ENCODE data around the gene CRADD. TPM values are rescaled to one million over a fixed set of nuclear protein-coding genes. Genes with fewer than 3 reads are reported as not detected.
A peak's percentile ranks its signal among the peaks of the same experiment; 100 is the strongest.

Gene CRADD
- total and polyA plus RNA-seq, 2 of the 4 experiments (the other 2 are of a cell fraction): 11.1 to 14.0 TPM

DNA sequence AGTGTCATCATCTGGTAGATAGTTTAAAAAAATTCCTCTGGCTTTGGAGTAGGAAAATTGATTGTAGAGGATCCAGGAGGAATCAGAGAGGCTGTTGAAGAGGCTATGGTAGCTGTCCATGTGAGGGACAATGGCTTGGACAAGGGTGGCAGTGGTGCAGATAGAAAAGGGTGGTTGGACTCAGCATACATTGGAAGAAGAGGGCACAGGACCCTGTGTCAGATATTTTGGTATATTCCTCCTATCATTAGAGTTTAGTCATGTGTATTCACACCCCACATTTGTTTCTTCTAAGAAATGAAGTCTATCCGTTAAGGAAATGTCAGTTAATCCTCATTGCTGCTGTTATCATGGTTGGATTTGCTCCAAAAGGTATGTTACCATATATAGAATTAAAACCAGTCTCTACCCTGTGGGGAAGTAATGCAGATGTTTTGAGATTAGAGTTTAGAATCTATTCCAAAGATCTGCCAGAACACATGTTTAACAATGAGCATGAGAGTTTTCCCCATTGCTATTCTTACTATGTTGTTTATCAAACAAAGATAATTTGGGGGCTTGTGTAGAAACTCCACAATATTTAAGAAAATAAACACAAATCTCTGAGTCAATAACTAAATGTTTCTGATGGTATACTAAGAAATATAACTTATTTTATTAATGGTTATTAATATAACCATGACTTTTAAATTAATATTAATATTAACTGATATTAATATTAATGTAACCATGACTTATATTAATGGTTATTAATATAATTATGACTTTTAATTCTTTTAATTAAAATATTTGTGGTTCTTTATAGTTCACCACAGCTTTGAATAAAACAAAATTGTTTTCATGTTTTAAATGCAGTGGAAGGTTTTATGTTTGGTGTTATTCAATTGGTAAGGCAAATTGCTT, 80.9 kb downstream of the CRADD start:
- H3K9me1 ChIP-seq (ENCODE audit: insufficient read depth, low read length): peaks cover 10% of the 10 kb centered on the region
- H3K4me1 ChIP-seq (ENCODE audit: control insufficient read depth, insufficient read depth, low read length): peaks cover 11% of the 10 kb centered on the region
- peaks cover 9 to 17% of the 10 kb centered on the region in 2 experiments; a peak in 3 of 4 replicates for H3K79me1 ChIP-seq (ENCODE audit: low read depth in 1 of 2, low read length in 2 of 2)
- intact Hi-C loops (cut with micrococcal nuclease): no loop called here
- H3K4ac ChIP-seq (ENCODE audit: low read depth, low read length): peak overlapping the region; percentile 60; the same call in 1 of the 2 replicates
- H2BK15ac ChIP-seq (ENCODE audit: low read depth, low read length): peak overlapping the region; percentile 50; the same call in 1 of the 3 replicates
- no peak overlapping the region for H3K27ac ChIP-seq (ENCODE audit: insufficient read depth, low read length)
- no peak overlapping the region for H2AFZ ChIP-seq (replicated peaks; ENCODE audit: low read length, poor library complexity)
- no peak overlapping the region; the same call in 1 of the 2 replicates for H3K14ac ChIP-seq (replicated peaks; ENCODE audit: low read depth, low read length)
- H2BK20ac ChIP-seq (ENCODE audit: low read depth, low read length): peak overlapping the region; percentile 29; the same call in 1 of the 2 replicates
- no peak overlapping the region for H3K4me2 ChIP-seq (ENCODE audit: low read depth, low read length)
- DNase-seq: no peak
- dilution Hi-C loops (cut with HindIII; ENCODE audit: low sequenced_read_pairs, unreplicated experiment): no loop called here
- no peak for ATAC-seq (ENCODE audit: low read depth)
- no peak overlapping the region for H2BK120ac ChIP-seq (ENCODE audit: low read depth, low read length)
- H3K9me3 ChIP-seq (ENCODE audit: control insufficient read depth, insufficient read depth, low read length): peaks cover 6% of the 10 kb centered on the region
- H4K91ac ChIP-seq (ENCODE audit: insufficient read depth, low read depth, low read length): no peak overlapping the region
- BruUV-seq (replicated peaks): no TSS peak
- no peak overlapping the region for H2BK5ac ChIP-seq (ENCODE audit: low read depth, low read length, poor library complexity, severe bottlenecking)
- no peak overlapping the region for H3K4me3 ChIP-seq (ENCODE audit: insufficient read depth, low read depth, low read length)
- no peak overlapping the region for H2AK9ac ChIP-seq (replicated peaks; ENCODE audit: low read depth, low read length, poor library complexity)
- ChIA-PET POLR2A (ENCODE audit: unreplicated experiment) (no interaction called here), CTCF (interaction anchor here (1.0 to 1.5 kb wide), 2 partner anchors 10 to 255 kb away, joined by 3 read pairs; no protein-coding TSS in a partner anchor)
- H3K56ac ChIP-seq (ENCODE audit: extremely low read depth, insufficient read depth, low read length): no peak overlapping the region
- H4K5ac ChIP-seq (ENCODE audit: low read depth, low read length): no peak overlapping the region
- no peaks in the 10 kb centered on the region for H3K36me3 ChIP-seq (ENCODE audit: control insufficient read depth, insufficient read depth, low read length)
- no peak overlapping the region for H2AK5ac ChIP-seq (ENCODE audit: low read depth, low read length)
- no peak overlapping the region for H3K9ac ChIP-seq (ENCODE audit: low read depth, low read length)
- H4K20me1 ChIP-seq (ENCODE audit: insufficient read depth, low read length): no peaks in the 10 kb centered on the region
- TF ChIP-seq BHLHE40 (IDR thresholded peaks at IDR 0.05; ENCODE audit: low read depth, low read length) (no peak), USF2 (IDR thresholded peaks at IDR 0.05; ENCODE audit: low read depth, low read length) (no peak), RAD21 (IDR thresholded peaks at IDR 0.05; ENCODE audit: low read length) (no peak), CHD1 (IDR thresholded peaks at IDR 0.05; ENCODE audit: low read depth, low read length) (no peak), MXI1 (IDR thresholded peaks at IDR 0.05; ENCODE audit: borderline replicate concordance, low read depth, low read length) (no peak), CEBPB (IDR thresholded peaks at IDR 0.05; ENCODE audit: low read depth, low read length) (no peak), MAZ (IDR thresholded peaks at IDR 0.05; ENCODE audit: borderline replicate concordance, low read depth, low read length) (no peak), RCOR1 (IDR thresholded peaks at IDR 0.05; ENCODE audit: insufficient replicate concordance, low read length) (no peak), MAFK (IDR thresholded peaks at IDR 0.05; ENCODE audit: low read depth, low read length) (no peak), SMC3 (IDR thresholded peaks at IDR 0.05; ENCODE audit: low read depth, low read length) (no peak), NFE2L2 (IDR thresholded peaks at IDR 0.05; ENCODE audit: low read depth, low read length) (no peak)
- TF ChIP-seq, protein P1, sequence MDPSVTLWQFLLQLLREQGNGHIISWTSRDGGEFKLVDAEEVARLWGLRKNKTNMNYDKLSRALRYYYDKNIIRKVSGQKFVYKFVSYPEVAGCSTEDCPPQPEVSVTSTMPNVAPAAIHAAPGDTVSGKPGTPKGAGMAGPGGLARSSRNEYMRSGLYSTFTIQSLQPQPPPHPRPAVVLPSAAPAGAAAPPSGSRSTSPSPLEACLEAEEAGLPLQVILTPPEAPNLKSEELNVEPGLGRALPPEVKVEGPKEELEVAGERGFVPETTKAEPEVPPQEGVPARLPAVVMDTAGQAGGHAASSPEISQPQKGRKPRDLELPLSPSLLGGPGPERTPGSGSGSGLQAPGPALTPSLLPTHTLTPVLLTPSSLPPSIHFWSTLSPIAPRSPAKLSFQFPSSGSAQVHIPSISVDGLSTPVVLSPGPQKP (IDR thresholded peaks at IDR 0.05; ENCODE audit: borderline replicate concordance, low read depth, low read length): no peak
- TF ChIP-seq, protein P2, sequence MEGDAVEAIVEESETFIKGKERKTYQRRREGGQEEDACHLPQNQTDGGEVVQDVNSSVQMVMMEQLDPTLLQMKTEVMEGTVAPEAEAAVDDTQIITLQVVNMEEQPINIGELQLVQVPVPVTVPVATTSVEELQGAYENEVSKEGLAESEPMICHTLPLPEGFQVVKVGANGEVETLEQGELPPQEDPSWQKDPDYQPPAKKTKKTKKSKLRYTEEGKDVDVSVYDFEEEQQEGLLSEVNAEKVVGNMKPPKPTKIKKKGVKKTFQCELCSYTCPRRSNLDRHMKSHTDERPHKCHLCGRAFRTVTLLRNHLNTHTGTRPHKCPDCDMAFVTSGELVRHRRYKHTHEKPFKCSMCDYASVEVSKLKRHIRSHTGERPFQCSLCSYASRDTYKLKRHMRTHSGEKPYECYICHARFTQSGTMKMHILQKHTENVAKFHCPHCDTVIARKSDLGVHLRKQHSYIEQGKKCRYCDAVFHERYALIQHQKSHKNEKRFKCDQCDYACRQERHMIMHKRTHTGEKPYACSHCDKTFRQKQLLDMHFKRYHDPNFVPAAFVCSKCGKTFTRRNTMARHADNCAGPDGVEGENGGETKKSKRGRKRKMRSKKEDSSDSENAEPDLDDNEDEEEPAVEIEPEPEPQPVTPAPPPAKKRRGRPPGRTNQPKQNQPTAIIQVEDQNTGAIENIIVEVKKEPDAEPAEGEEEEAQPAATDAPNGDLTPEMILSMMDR (conservative IDR thresholded peaks at IDR 0.05; ENCODE audit: low read depth, low read length): no peak
- peak overlapping the region in 1 of 2 experiments; percentile 10; a peak in 1 of 4 replicates for H4K8ac ChIP-seq (ENCODE audit: low read depth in 2 of 2, low read length in 2 of 2)
- in situ Hi-C loops (cut with MboI; ENCODE audit: low sequenced_read_pairs): loop anchor here (10.0 kb wide), 1 partner anchor 253 kb away; no protein-coding TSS in a partner anchor
- WGBS, 2 experiments (ENCODE audit: extremely low coverage in 2 of 2, insufficient read length in 1 of 2): no CpG with 5 or more reads among the region's 1 CpG
- H3K18ac ChIP-seq (ENCODE audit: low read depth, low read length): peak overlapping the region; percentile 61; the same call in 1 of the 2 replicates
- H3K27me3 ChIP-seq (ENCODE audit: control insufficient read depth, insufficient read depth, low read length): no peaks in the 10 kb centered on the region
- no peak overlapping the region for H3K23ac ChIP-seq (ENCODE audit: low read depth, low read length)

Data from IMR-90 (cell line).